GM18951 (cell line): ENCODE results near the gene HOXA5.

ENCODE experiments used
- POLR2A ChIP-seq: IDR thresholded peaks from 4 replicates; pipeline ENCODE4 v1.6.1; 2011; ENCODE audit warnings: mild to moderate bottlenecking; ENCODE audit not compliant: insufficient read length, insufficient read depth; ENCODE audit errors: extremely low read depth
- in situ Hi-C: fragments of 300-500 bp; cut with MboI; formaldehyde crosslinking; loops from one replicate; pipeline ENCODE4 v1.12.0; 2022; ENCODE audit warnings: low sequenced_read_pairs, mixed read lengths, inconsistent platforms; ENCODE audit not compliant: unreplicated experiment

Gene HOXA5

GRCh38 chr7:27130540-27131389, 12.7 kb downstream of the HOXA5 start, which contains the start of gene HOXA4:
TSS of gene HOXA4 (minus strand) at chr7:27130757. CDS start at chr7:27130733, 24 bp downstream.
- TF ChIP-seq POLR2A = peak; percentile 43
- in situ Hi-C loops = no loop called here

- no peak for TF ChIP-seq POLR2A
- in situ Hi-C loops = no loop called here
These were observed 13.5 kb downstream of the HOXA5 start for GRCh38 chr7:27129729-27130539.

- no peak for TF ChIP-seq POLR2A
These were observed 14.4 kb downstream of the HOXA5 start for GRCh38 chr7:27128776-27129728.

GRCh38 chr7:27128034-27128433, 15.4 kb downstream of the HOXA5 start:
- in situ Hi-C loops = no loop called here
- no peak for TF ChIP-seq POLR2A

More at GRCh38 chr7:27128776-27129728, 14.4 kb downstream of the HOXA5 start:
- in situ Hi-C loops = no loop called here

GRCh38 chr7:27126596-27127327, 16.7 kb downstream of the HOXA5 start:
- no peak for TF ChIP-seq POLR2A
- in situ Hi-C loops = no loop called here

GRCh38 chr7:27125986-27126394, 17.5 kb downstream of the HOXA5 start:
- TF ChIP-seq POLR2A = no peak
- in situ Hi-C loops = no loop called here

- in situ Hi-C loops = no loop called here
These were observed 18.4 kb downstream of the HOXA5 start for GRCh38 chr7:27124902-27125689.

GRCh38 chr7:27124096-27124901, 19.2 kb downstream of the HOXA5 start:
- in situ Hi-C loops = no loop called here
- no peak for TF ChIP-seq POLR2A

More at GRCh38 chr7:27124902-27125689, 18.4 kb downstream of the HOXA5 start:
- TF ChIP-seq POLR2A = no peak

GRCh38 chr7:27123477-27124053, 19.9 kb downstream of the HOXA5 start:
- no peak for TF ChIP-seq POLR2A
- in situ Hi-C loops = no loop called here

- in situ Hi-C loops = no loop called here
- TF ChIP-seq POLR2A = no peak
These were observed 20.4 kb downstream of the HOXA5 start for GRCh38 chr7:27123007-27123476.
